ENCODE data around the gene KRTAP10-9.
"Not testable (repeated sequence)": the region's sequence is repeated elsewhere in the genome, so short reads cannot be mapped to it uniquely, and the experiment has no call there.

The KRTAP10-9 gene, protein sequence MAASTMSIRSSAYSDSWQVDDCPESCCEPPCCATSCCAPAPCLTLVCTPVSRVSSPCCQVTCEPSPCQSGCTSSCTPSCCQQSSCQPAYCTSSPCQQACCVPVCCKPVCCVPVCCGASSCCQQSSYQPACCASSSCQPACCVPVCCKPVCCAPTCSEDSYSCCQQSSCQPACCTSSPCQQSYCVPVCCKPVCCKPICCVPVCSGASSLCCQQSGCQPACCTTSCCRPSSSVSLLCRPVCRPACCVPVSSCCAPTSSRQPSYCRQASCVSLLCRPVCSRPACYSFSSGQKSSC

DNA sequence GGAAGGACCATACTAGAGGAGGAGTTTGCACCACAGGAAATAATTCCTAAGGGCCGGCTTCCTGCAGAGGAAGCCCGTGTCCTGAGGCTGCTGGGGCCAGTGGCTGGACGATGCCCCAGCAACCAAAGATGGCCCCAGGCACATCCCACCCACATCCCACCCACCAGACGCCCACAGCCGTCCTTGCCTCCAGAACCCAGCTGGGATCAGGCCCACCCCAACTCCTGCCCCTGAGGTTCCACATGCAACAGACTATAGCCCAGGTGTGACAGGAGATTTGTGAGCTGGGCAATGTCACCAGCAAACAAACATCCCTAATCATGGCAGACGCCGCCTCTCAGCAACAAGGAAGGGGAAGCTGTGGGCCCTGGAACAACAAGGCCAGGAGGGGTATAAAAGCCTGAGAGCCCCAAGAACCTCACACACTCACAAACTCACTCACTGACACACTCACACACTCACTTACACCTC, at the start of gene KRTAP10-9:
KRTAP10-9 (plus strand) TSS at position 421 of the 471 bp plus-strand sequence. CDS start 79 bp downstream, outside the sequence.
- ATAC-seq: no peak

DNA sequence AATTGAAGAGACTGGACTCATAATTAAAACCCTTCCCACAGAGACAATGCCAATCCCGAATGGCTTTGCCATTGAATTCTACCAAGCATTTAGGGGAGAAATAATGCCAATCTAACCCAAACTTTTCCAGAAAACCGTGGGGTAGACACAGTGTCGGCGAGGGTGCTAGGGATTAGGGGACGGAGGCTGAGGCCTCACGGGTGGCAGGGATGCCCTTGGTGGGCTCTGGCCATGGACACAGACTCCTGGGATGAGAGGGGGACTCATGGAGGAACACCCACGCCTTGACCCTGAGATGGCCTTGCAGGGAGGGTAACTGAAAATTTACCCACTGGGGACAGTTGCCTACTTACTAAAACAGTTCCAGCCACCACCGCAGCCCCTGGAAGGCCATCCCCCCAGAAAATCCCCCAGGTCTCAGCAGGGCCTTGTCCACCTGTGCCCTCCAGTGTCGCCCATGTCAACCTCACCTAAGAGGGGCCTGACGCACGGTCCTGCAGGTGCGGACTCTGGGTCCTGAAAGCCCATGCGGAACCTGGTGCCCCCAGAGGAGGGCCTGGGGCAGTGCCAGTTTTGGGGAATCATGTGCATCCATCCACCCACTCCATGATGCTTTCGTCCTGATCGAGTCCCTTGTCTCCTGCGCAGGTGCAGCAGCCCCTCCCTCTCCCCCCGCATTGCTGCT, 48.4 kb upstream of the KRTAP10-9 start:
- ATAC-seq: no peak

DNA sequence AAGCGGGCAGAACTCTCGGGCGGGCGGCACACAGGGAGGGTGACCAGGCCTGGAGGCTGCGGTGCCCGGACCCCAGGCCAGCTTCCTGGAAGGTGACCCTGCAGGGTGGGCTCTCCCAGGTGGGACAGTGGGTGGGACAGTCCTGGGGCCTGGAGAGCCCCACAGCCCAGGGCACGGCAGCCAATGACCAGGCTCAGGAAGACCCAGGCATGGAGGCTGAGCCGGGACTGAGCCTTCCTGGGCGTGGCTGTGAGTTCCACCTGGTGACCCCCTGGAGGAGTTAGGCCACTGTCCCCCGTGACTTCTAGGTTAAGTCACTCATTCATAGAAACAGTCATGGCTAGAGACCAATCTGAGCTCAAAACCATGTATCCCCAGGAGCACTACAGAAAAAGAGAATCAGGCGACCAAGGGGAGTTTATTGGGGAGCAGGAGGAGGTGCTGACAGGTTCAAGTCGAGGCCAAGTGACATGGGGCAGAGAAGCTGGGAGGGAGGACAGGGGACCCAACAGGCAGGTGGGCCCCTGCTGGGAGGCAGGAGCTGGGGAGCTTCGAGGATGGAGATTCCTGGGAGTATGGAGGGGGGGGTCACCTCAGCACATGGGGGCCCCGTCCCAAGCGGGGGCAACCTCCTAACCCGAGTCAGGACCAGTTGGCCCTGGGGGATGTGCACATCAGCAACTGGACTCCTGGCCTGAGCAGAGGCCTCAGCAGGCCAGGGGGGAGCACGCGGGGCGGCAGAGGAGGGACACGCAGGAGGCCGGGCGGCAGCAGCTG, 47.6 kb upstream of the KRTAP10-9 start:
- no peak for ATAC-seq

DNA sequence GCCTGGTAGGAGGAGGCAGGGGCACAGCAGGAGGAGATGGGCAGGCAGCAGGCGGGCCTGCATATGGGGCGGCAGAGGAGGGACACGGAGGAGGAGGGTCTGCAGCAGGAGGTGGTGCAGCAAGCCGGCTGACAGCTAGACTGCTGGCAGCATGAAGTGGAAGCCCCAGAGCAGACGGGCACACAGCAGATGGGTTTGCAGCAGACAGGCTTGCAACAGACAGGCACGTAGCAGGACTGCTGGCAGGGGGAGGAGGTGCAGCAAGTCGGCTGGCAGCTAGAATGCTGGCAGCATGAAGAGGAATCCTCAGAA, 47.1 kb upstream of the KRTAP10-9 start:
- no peak for ATAC-seq

DNA sequence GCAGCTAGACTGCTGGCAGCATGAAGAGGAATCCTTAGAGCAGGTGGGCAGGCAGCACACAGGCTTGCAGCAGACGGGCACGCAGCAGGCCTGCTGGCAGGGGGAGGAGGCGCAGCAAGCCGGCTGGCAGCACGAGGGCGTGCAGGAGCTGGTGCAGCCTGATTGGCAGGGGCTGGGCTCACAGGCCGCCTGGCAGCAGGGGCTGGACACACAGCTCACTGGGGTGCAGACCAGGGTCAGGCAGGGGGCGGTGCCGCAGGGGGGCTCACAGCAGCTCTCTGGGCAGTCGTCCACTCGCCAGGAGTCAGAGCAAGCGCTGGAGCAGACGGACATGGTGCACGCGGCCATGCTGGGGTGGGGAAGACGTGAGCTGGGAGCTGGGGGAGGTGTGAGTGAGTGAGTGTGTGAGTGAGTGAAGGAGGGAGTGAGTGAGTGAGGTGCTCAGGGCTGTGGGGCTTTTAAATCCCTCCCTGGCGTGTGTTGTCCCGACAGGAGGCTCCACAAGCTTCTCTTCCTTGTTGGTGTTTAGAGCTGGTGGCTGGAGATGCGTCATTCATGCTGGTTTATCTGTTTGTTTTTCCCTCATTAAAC, 46.6 kb upstream of the KRTAP10-9 start, which contains the start of gene KRTAP10-5:
KRTAP10-5 (minus strand) TSS at position 374 of the 591 bp plus-strand sequence; CDS start at position 348, 26 bp downstream.
- ATAC-seq: not testable (repeated sequence)

DNA sequence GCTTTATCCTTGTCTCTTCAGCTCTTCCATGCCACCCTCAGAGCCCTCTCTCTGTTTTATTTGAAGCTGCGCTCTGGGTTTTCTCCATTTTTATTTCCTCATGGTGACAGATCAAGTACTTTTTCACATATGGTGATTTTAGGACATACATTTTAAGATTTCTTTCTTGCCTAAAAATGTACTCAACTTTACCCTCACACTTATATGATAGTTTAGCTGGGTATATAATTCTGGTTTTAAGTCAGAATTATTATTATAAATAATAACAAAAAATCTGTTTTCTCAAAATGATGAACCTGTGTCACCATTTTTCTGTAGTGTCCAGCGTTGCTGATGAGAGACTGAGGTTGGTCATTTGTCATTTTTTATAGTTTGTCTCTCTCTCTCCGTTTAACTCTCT, 45.7 kb upstream of the KRTAP10-9 start:
- ATAC-seq: no peak

DNA sequence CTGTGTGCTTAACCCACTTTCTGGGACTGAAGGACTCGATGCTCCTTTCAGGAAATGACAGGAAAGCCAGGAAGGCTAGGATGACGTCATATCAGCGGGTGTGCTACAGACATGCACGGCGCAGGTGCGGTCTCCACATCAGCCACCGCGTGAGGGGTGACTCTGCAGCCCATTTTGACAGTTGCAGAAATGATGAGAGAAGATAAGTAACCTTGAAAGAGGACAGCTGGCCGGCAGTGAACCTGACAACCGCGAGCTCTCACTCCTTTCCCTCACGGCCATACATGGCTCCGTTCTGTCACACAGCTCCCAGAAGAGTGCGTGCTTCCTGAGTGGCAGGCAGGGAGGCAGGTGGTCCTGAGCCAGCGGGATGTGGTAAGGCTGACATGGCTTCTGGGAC, 44.8 kb upstream of the KRTAP10-9 start:
- no peak for ATAC-seq

DNA sequence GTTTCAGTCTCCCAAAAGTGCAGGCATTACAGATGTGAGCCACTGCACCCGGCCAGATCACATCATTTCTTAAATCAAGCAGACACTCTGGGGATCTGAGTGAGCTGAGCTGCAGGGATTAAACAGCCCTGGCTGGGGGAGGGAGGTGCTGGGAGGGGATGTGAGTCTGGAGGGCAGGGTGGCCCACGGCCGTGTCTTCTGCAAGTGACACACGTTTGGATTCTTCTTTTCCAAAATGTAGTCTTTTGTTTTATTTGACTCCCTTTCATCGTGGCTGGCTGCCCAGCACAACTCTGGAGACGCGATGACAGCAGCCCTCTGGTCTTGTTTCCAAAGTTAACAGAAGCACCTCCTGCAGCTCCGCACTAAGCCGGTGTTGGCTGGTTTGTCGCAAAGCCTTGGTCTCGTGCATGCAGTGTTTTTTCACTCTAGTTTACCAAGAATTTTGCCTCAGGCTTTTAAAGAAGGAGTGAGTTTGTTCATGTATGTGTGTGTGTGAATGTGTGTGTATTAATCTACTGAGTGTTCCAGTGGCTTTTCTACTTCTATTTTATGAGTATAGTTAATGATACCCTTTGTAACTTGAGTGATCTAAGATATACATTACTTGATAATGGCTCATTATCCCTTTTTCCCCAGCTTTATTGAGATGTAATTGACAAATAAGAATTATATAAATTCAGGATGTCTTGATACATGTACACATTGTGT, 43.6 kb upstream of the KRTAP10-9 start:
- no peak for ATAC-seq

DNA sequence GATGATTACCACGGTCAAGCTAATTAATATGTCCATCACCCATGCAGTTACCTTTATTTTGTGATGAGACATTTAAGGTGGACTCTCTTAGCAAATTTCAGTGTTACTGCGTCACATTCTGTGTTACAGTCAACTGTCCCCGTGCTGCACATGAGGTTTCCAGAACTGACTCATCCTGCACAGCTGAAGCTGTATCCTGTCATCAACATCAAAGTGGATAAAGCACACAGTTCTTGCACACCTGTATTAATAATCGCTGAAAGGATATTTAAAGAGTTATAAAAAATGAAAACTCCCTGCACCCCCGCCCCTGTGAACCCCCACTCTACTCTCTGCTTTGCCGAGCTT, 43.1 kb upstream of the KRTAP10-9 start:
- ATAC-seq: peak; percentile 99 to 100

DNA sequence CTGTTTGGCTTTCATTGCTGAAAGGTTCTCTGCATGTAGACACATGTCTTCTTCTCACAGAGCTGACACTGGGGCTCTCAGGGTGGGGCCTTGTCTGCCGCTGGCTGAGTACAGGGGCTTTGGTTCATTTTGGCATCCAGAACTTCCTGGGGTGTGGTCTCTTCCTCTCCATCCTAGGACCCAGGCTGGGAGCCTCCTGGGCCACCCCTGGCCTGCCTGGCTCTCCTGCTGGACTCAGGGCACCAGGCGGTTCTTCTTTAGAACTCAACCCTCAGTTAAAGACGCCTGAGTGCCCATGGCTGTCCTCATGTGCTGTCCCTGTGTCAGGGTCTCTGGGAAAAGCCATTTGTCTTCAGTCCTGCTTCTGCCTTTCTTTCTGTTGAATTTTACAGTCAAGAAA, 41.0 kb upstream of the KRTAP10-9 start:
- no peak for ATAC-seq

DNA sequence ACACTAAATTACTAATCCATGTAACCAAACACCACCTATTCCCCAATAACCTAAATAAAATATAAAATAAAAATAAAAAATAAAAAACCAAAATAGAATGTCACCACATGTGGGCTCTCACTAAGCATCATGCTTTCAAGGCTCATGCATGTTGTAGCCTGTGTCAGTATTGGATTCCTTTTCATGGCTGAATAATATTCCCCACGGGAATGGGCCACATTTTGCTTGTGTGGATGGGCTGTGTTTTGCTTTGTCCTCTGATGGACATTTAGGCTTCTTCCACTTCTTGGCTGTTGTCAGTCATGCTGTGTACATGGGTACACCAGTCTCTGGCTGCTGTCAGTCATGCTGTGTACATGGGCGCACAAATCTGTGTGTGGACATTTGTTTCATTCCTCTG, 37.8 kb upstream of the KRTAP10-9 start:
- ATAC-seq: no peak

DNA sequence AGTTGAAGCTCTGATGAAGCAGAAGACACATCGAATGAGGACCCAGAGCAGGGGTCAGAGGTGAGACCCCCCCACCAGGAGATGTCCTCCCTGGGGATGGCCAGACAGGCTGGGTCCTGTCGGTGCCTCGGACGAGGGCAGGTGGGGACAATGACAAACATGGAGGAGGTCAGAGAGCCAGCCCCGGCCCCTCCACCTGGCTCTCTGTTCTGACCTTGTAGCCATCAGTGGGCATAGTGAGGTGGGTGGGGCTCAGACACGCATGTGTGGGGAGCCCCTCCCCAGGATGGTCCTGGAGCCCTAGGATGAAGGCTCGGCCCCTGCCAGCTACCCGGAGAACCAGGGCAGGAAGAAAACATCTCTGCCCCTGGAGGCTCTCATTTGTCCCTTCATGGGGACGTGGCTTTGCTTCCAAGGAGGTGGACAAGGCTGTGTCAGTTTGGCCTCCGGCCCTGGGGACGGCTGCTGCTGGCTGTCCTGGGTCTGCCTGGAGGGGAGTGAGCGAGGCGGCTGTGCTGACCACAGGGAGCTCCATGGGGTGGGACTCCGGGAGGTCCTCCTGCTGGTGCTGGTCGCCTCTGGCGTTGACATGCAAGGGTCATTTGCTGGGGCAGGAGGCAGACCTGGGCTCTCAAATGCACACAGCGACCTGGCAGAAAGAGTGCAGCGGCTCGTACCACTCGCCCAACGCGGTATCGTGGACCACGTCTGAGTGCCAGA, 37.1 kb upstream of the KRTAP10-9 start:
- no peak for ATAC-seq

DNA sequence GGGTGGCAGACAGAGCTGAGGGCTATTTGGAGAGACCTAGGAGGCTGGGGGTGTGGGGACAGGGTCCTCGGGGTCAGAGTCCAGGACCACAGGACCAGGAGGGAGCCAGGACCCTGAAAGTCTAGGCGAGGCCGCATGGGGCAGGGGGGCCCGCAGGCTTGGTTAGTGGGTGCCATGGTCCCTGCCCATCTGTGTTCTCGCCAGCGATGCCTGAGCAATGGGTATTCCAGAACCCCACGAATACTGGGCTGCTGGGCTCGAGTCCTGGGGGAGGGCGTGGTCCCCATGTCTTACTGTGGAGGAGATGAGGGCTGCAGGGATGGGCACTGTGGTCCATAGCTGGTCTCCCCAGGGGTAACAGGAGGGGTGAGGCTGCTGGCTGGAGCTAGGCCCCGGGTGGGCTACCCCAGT, 36.6 kb upstream of the KRTAP10-9 start:
- no peak for ATAC-seq

DNA sequence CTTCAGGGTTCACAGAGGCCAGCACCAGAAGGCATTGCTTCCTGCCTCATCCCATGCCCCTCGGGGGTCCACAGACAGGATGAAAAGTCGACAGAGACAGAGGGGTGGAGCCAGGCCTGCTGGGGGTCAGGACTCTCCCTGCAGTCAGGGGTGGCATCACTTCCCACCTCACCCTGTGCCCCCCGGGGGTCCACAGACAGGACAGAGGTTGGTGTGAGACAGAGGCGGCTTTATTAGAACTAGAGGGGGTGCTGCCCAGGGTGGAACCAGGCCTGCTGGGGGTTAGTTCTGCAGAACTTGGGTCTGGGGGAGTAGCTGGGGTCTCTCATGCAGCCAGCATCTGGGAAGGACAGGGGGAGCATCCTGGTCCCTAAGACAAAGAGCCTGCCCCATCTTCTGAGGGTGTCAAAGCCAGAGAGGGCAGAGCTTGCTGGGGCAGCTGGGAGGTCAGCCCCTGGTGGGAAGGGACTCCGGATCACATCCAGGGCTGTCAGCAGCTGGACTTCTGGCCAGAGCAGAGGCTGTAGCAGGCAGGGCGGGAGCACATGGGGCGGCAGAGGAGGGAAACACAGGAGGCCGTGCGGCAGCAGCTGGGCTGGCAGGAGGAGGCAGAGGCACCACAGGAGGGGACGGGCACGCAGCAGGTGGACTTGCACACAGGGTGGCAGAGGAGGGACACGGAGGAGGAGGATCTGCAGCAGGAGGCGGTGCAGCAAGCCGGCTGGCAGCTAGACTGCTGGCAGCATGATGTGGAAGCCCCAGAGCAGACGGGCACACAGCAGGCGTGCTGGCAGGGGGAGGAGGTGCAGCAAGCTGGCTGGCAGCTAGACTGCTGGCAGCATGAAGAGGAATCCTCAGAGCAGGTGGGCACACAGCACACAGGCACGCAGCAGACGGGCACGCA, 35.7 kb upstream of the KRTAP10-9 start:
- ATAC-seq: not testable (repeated sequence)

DNA sequence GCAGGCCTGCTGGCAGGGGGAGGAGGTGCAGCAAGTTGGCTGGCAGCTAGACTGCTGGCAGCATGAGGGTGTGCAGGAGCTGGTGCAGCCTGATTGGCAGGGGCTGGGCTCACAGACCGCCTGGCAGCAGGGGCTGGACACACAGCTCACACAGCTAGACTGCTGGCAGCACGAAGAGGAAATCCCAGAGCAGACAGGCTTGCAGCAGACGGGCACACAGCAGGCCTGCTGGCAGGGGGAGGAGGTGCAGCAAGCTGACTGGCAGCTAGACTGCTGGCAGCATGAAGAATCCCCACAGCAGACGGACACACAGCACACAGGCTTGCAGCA, 35.1 kb upstream of the KRTAP10-9 start:
- not testable (repeated sequence) for ATAC-seq

DNA sequence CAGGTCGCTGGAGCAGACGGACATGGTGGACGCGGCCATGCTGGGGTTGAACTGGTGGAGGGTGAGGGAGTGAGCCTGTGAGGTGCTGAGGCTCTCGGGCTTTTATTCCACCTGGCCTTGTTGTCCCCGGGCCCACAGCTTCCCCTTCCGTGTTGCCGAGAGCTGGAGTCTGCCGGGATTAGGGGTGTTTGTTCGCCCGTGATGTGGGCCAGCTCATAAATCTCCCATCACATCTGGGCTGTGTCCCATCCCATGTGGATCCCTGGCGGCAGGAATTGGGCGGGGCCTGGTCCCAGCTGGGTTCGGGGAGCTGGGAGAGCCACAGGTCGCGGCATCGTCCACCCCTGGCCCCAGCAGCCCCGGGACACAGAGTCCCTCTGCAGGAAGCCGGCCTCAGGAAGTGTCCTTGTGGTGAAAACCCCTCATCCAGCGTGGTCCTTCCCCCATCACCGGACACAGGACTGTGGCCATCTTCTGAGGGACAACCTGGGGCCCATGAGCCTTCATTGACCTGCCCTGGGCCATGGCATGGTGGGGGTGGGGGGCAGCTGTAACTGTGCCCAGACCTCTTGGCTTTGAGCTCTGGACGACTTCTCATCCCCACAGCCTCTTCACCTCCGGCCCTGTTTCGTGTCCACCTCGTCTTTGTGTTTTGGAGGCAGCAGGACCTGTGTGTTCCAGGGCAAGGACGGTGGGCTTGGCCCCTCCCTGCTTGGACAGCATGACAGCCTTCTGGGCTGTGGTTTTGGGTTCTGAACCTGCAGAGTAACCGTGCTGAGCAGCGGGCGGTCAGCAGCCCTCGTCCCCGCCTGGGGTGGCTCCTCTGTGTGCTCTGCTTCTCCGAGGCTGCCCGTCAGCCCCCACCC, 34.2 kb upstream of the KRTAP10-9 start, which contains the start of gene KRTAP10-6:
KRTAP10-6 (minus strand) TSS at position 60 of the 866 bp plus-strand sequence; CDS start at position 39, 21 bp downstream.
- no peak for ATAC-seq

DNA sequence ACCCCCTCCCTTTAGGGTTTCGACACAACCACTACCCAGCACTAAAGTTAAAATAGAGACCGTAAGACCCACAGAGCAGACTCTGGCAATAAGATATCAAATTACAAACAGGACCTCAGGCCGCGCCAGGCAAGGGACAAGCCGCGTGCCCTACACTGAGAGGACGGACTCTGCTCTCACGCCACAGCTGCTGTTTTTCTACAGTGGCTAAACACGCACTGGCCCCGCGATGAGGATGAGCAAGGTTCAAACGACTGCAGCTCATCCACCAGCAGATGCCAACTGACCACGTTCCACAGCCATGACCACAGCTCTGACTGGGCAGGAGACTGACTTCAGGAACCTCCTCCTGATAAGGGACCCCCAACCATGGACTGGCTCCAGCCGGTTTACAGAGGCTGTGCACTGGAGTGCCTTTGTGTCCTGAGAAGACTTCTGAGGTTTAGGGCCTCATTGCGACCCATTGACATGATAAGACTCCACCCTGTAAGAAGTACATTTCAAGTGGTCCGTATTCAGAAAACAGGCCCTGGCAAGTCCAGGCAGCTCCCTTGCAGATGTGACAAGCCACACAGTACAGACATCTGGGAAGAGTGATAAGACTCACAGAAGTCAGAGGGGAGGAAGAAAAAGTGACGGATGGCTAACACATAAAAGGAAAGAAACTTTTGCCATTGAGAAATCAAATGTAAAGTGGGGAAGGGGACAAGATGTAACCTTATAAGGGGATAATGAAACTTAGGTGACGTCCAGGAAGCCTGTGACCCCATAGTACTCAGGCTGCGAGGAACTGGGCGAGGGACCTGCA, 33.1 kb upstream of the KRTAP10-9 start:
- ATAC-seq: no peak

DNA sequence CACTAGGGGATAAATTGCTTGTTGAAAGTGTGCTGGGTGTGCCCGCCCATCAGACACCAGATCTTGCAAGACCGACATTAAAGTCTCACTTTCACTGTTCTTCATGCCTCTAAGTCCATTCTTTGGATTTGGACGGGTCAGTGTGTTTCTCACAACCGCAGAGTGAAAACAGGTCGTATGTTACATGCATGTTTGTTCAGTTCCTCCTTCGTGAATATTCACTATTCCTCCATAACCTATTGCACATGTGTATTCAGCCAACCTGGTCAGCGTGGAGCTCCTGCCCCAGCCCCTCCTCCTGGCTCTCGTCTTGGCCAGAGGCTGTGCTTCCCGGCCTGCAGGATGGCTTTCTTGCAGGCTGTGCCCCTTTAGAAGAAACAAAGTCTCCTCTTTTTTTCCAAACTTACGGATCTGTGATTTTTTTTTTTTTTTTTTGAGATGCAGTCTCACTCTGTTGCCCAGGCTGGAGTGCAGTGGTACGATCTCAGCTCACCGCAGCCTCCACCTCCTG, 32.4 kb upstream of the KRTAP10-9 start:
- no peak for ATAC-seq

DNA sequence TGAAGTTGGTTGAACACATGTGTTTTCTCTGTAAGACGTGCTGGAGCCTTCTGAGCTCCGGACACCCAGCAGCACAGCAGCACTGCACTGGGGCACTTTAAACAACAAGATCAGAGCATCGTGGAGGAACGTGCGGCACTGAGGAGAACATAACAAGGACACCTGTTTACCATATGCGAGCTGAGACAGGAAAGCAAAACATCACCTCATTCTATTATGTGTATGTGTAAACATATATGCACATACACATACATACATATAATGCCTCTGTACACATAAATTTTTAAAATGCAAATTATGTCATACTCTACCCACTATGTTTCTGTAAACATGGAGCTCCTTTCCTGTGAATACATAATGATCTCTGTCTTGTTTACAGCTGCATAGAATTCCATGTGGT, 31.4 kb upstream of the KRTAP10-9 start:
- ATAC-seq: no peak
